Liver (tissue), 9 donors: ENCODE data around the gene HPCAL1. TPM values are rescaled to one million over a fixed set of nuclear protein-coding genes. Genes with fewer than 3 reads are reported as not detected.

ENCODE experiments used
- DNase-seq: peaks from one replicate; pipeline ENCODE4 v3.0.0-alpha.2; 2017; ENCODE audit warnings: low spot score
- H3K27ac ChIP-seq, 2 donors: one replicate each; pipeline ENCODE4 v1.7.0; 2013; ENCODE audit warnings: inconsistent platforms in 2 of 2, low read length in 2 of 2, control low read depth in 1 of 2, low read depth in 1 of 2, mild to moderate bottlenecking in 1 of 2
- H3K27me3 ChIP-seq, 4 donors: one replicate each; pipeline versions ENCODE4 v1.6.1 to v1.7.0; 2013; ENCODE audit warnings: low read length in 3 of 4, inconsistent platforms in 1 of 4, mild to moderate bottlenecking in 1 of 4, moderate library complexity in 1 of 4; ENCODE audit not compliant: control insufficient read depth in 4 of 4, insufficient read depth in 4 of 4
- H3K36me3 ChIP-seq, 4 donors: one replicate each; pipeline versions ENCODE4 v1.6.1 to v1.7.0; 2013; ENCODE audit warnings: low read length in 3 of 4, mild to moderate bottlenecking in 3 of 4, low read depth in 1 of 4, moderate library complexity in 1 of 4; ENCODE audit not compliant: control insufficient read depth in 4 of 4, insufficient read depth in 3 of 4
- H3K4me1 ChIP-seq, 4 donors: one replicate each; pipeline versions ENCODE4 v1.6.1 to v1.7.0; 2013; ENCODE audit warnings: low read length in 3 of 4, mild to moderate bottlenecking in 3 of 4, moderate library complexity in 1 of 4; ENCODE audit not compliant: control insufficient read depth in 4 of 4, insufficient read depth in 4 of 4
- H3K4me3 ChIP-seq, 3 donors: one replicate each; pipeline versions ENCODE4 v1.6.1 to v1.7.0; 2013; ENCODE audit warnings: low read length in 3 of 3, control low read depth in 1 of 3, low read depth in 1 of 3, mild to moderate bottlenecking in 1 of 3
- H3K9ac ChIP-seq, 2 donors: one replicate each; pipeline ENCODE4 v1.7.0; 2013; ENCODE audit warnings: low read length in 2 of 2, mild to moderate bottlenecking in 2 of 2, moderate library complexity in 2 of 2, control low read depth in 1 of 2, low read depth in 1 of 2
- H3K9me3 ChIP-seq, 4 donors: one replicate each; pipeline versions ENCODE4 v1.6.1 to v1.7.0; 2013; ENCODE audit warnings: low read length in 3 of 4; ENCODE audit not compliant: control insufficient read depth in 4 of 4
- ATF3 ChIP-seq: IDR thresholded peaks from 2 replicates; pipeline ENCODE4 v1.6.1; 2016; ENCODE audit warnings: antibody characterized with exemption
- CTCF ChIP-seq: fragments of 150-350 bp; IDR thresholded peaks from 2 replicates; pipeline ENCODE4 v1.5.1; 2017; ENCODE audit warnings: improper control_type of control experiment, low read depth, low read length; ENCODE audit not compliant: missing input control
- FOXA1 ChIP-seq: IDR thresholded peaks from 2 replicates; pipeline ENCODE4 v1.6.1; 2016; ENCODE audit warnings: antibody characterized with exemption
- GABPA ChIP-seq, 2 donors: IDR thresholded peaks in 1 of 2; conservative IDR thresholded peaks in 1 of 2; 2 replicates each; pipeline ENCODE4 v1.6.1; 2016; ENCODE audit warnings: antibody characterized with exemption in 2 of 2, mild to moderate bottlenecking in 1 of 2, moderate library complexity in 1 of 2
- HNF4A ChIP-seq, 2 donors: conservative IDR thresholded peaks; 2 replicates each; pipeline ENCODE4 v1.6.1; 2016; ENCODE audit warnings: antibody characterized with exemption in 2 of 2, mild to moderate bottlenecking in 2 of 2
- HNF4G ChIP-seq: IDR thresholded peaks from 2 replicates; pipeline ENCODE4 v1.6.1; 2016; ENCODE audit warnings: antibody characterized with exemption
- JUND ChIP-seq, 2 donors: IDR thresholded peaks; 2 replicates each; pipeline ENCODE4 v1.6.1; 2016; ENCODE audit warnings: antibody characterized with exemption in 2 of 2
- MAX ChIP-seq: IDR thresholded peaks from 2 replicates; pipeline ENCODE4 v1.6.1; 2016; ENCODE audit warnings: antibody characterized with exemption
- NR2F2 ChIP-seq: IDR thresholded peaks from 2 replicates; pipeline ENCODE4 v1.6.1; 2016; ENCODE audit warnings: antibody characterized with exemption
- RXRA ChIP-seq, 2 donors: IDR thresholded peaks; 2 replicates each; pipeline ENCODE4 v1.6.1; 2017 to 2018; ENCODE audit warnings: antibody characterized with exemption in 2 of 2, mild to moderate bottlenecking in 1 of 2
- SP1 ChIP-seq: IDR thresholded peaks from 2 replicates; pipeline ENCODE4 v1.6.1; 2018; ENCODE audit warnings: antibody characterized with exemption, mild to moderate bottlenecking
- YY1 ChIP-seq: IDR thresholded peaks from 2 replicates; pipeline ENCODE4 v1.6.1; 2016; ENCODE audit warnings: antibody characterized with exemption, mild to moderate bottlenecking
- ZBTB33 ChIP-seq: IDR thresholded peaks from 2 replicates; pipeline ENCODE4 v1.6.1; 2016; ENCODE audit warnings: antibody characterized with exemption
- WGBS: extraction: QIAGEN DNeasy Blood & Tissue Kit; methylation state at CpG from one replicate; pipeline ENCODE4 v1.1.7; 2013; 5-methylcytosine and 5-hydroxymethylcytosine counted together
- polyA plus RNA-seq, 2 donors: library from polyadenylated mRNA; stranded (reverse) in 1 of 2; unstranded in 1 of 2; fragments of 200-250 nt in 1 of 2; fragments of >200 nt in 1 of 2; fragmentation: Nextera tagmentation in 1 of 2; extraction: Ambion mirVana in 1 of 2; gene quantifications; one replicate each; pipeline versions ENCODE4 v1.2.1 to v1.2.3, GENCODE V29; 2013 to 2015
- total RNA-seq, 2 donors: library from RNA; depleted of rRNA; stranded (reverse); fragments of >200 nt; gene quantifications; one replicate each; pipeline ENCODE4 v1.2.3, GENCODE V29; 2014
- donor health status: healthy.
- donor health status: healthy.
- donor health status: healthy.
- donor health status: healthy.
- donor health status: healthy.

The HPCAL1 gene
- total and polyA plus RNA-seq, 4 donors, result 17.3 to 27.9 (median 22.9) TPM

GRCh38 chr2:10333966-10334365 lies 31.3 kb downstream of the HPCAL1 start:
- peaks cover 3 to 46% (median 27%) of the 10 kb centered on the region in 4 donors for H3K4me1 ChIP-seq
- no peak overlapping the region for H3K27ac ChIP-seq
- no peak for DNase-seq
- H3K9ac ChIP-seq, result no peak overlapping the region
- no peak overlapping the region for H3K4me3 ChIP-seq
- WGBS, result 90% methylated on average over 7 of the region's 7 CpGs
- TF ChIP-seq ZBTB33, result no peak
- no peak for TF ChIP-seq JUND (IDR thresholded peaks at IDR 0.05)
- TF ChIP-seq CTCF, result no peak
- no peak for TF ChIP-seq RXRA (IDR thresholded peaks at IDR 0.05)
- no peak for TF ChIP-seq SP1
- TF ChIP-seq GABPA (IDR thresholded peaks at IDR 0.05 in 1 of 2, conservative IDR thresholded peaks at IDR 0.05 in 1 of 2), result no peak
- TF ChIP-seq FOXA1, result no peak
- no peak for TF ChIP-seq HNF4A (conservative IDR thresholded peaks at IDR 0.05)
- no peak for TF ChIP-seq NR2F2
- no peak for TF ChIP-seq YY1
- TF ChIP-seq HNF4G, result no peak
- TF ChIP-seq MAX, result no peak
- no peak for TF ChIP-seq ATF3
- no peaks in the 10 kb centered on the region for H3K9me3 ChIP-seq
- peaks cover 0 to 6% (median 0%) of the 10 kb centered on the region in 4 donors for H3K36me3 ChIP-seq
- no peaks in the 10 kb centered on the region for H3K27me3 ChIP-seq

- Histone ChIP-seq H3K36me3 (peaks cover 0 to 6% (median 0%) of the 10 kb centered on the region in 4 donors), H3K27me3 (no peaks in the 10 kb centered on the region), H3K4me3 (no peak overlapping the region), H3K9ac (no peak overlapping the region), H3K27ac (no peak overlapping the region), H3K9me3 (no peaks in the 10 kb centered on the region), H3K4me1 (peaks cover 3 to 36% (median 20%) of the 10 kb centered on the region in 4 donors)
- TF ChIP-seq NR2F2 (no peak), RXRA (IDR thresholded peaks at IDR 0.05) (no peak), GABPA (IDR thresholded peaks at IDR 0.05 in 1 of 2, conservative IDR thresholded peaks at IDR 0.05 in 1 of 2) (no peak), HNF4G (no peak), YY1 (no peak), CTCF (no peak)
- no peak for DNase-seq
- 97% methylated on average over 9 of the region's 9 CpGs for WGBS
Observed at GRCh38 chr2:10335046-10335840, 32.5 kb downstream of the HPCAL1 start.
